T-helper 17 cell (primary cell): ENCODE data around the gene VWC2L. TPM values are rescaled to one million over a fixed set of nuclear protein-coding genes. Genes with fewer than 3 reads are reported as not detected.

Source experiments
- ATAC-seq: fragments of 150-1000 bp; cut with Tn5 transposase; 2 replicates; pipeline ENCODE4 v1.10.0; 2021; ENCODE audit warnings: mild to moderate bottlenecking, moderate library complexity
- DNase-seq, 3 donors: peaks; one replicate each; pipeline versions ENCODE4 v3.0.0 to v3.0.0-alpha.2; 2020 to 2021
- H3K9me3 ChIP-seq: one replicate; pipeline ENCODE4 v1.7.0; 2013; ENCODE audit warnings: low read length, mild to moderate bottlenecking; ENCODE audit not compliant: control insufficient read depth, poor library complexity, severe bottlenecking
- H3K27ac Mint-ChIP-seq: one replicate; pipeline ENCODE4 v1.8.0; 2022; ENCODE audit warnings: mild to moderate bottlenecking, moderate library complexity, mixed read lengths
- H3K27me3 Mint-ChIP-seq: one replicate; pipeline ENCODE4 v1.8.0; 2022; ENCODE audit warnings: mixed read lengths
- H3K36me3 Mint-ChIP-seq: one replicate; pipeline ENCODE4 v1.8.0; 2022; ENCODE audit warnings: low read depth, mixed read lengths
- H3K4me1 Mint-ChIP-seq: one replicate; pipeline ENCODE4 v1.8.0; 2022; ENCODE audit warnings: mild to moderate bottlenecking, mixed read lengths
- H3K4me3 Mint-ChIP-seq: one replicate; pipeline ENCODE4 v1.8.0; 2022; ENCODE audit warnings: mild to moderate bottlenecking, moderate library complexity, mixed read lengths
- total RNA-seq, 4 donors: library from RNA in 2 of 4; stranded (reverse) in 2 of 4; gene quantifications; one replicate each; pipeline ENCODE4 v1.2.3 and lab custom pipeline; 2022 to 2026

Gene VWC2L
- total RNA-seq, 2 donors from 2014 or later, result not detected

DNA sequence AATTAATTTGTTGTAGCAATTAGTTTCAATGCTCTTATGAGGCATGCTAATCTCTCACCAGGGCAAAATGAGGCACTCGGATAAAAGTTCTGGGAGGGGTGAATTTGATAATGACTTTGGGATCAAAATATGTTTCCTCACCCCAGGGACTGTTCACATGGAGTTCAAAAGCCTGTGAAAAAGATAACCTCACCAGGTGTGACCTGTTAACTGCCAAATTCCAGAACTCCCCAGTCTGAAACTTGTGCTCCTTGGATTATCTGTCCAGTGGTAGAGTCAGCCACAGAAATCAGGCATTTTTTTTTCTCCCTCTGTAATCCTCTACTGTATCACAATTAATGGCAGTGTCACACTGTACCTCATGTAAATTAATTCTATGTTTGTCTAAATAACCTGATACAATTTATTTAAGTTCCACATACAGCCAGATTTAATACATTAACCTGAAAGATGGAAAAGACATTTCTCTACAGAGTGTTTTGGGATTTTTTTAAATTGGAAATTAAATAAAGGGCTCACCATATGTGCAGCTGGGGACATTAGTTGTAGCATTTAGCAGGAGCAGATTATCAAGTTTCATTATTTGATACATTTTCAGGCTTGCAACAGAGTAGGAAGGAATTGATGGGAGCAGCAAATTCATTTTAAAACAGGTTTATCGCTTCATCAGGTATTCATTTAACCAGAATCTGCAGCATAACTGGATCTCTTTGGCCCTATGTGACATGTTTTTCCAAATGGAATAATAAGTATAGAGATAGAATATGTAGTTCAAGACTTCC lies 191.2 kb downstream of the VWC2L start:
- no peak for ATAC-seq
- no peaks in the 10 kb centered on the region for H3K4me1 Mint-ChIP-seq
- no peaks in the 10 kb centered on the region for H3K27me3 Mint-ChIP-seq
- no peaks in the 10 kb centered on the region for H3K36me3 Mint-ChIP-seq
- no peak overlapping the region for H3K27ac Mint-ChIP-seq
- H3K9me3 ChIP-seq, result no peaks in the 10 kb centered on the region
- H3K4me3 Mint-ChIP-seq, result no peak overlapping the region
- DNase-seq, result no peak

DNA sequence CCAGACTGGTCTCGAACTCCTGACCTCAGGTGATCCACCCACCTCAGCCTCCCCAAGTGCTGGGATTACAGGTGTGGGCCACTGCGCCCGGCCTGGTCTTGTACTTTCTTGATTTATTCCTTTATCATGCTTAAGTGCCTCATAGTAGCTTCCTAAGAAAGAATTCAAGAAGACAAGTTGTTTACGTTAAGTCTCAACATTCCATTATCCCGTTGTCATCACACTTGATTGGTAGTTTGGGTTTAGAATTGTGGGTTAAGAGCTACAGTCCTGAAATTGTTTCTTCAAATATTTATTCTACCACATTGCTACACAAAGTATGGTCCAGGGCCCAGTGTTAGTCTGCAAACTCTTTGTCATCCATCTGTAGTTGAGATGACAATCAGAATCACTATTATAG lies 194.0 kb downstream of the VWC2L start:
- Mint-ChIP-seq H3K36me3 (no peaks in the 10 kb centered on the region), H3K27ac (no peak overlapping the region), H3K4me1 (no peaks in the 10 kb centered on the region), H3K27me3 (no peaks in the 10 kb centered on the region), H3K4me3 (no peak overlapping the region)
- H3K9me3 ChIP-seq, result no peaks in the 10 kb centered on the region
- DNase-seq (no peak), ATAC-seq (no peak)

DNA sequence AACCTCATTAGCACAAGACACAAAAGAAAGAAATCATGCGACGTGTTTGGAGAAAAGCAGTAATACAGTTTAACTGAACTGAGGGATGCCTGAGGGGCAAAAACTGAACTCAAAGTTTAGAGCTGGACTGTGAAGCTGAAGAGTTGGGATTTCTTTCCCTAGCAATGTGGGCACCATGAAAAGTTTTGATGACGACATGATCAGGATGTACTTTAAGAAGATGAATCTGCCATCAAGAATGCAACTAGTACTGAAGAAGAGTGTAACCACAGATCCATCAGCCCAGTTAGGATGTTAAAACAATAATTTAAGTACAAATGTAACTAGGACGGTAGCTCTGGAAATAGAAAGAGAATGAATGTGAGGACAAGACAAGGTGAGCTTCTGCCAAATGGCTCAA lies 196.2 kb downstream of the VWC2L start:
- no peak overlapping the region for H3K4me3 Mint-ChIP-seq
- H3K9me3 ChIP-seq, result no peaks in the 10 kb centered on the region
- DNase-seq (no peak), ATAC-seq (no peak)
- no peak overlapping the region for H3K27ac Mint-ChIP-seq
- H3K36me3 Mint-ChIP-seq, result no peaks in the 10 kb centered on the region
- H3K27me3 Mint-ChIP-seq, result no peaks in the 10 kb centered on the region
- H3K4me1 Mint-ChIP-seq, result no peaks in the 10 kb centered on the region

- ATAC-seq, result no peak
Observed at GRCh38 chr2:214611015-214611414, 200.2 kb downstream of the VWC2L start.

GRCh38 chr2:214624166-214624760 lies 213.4 kb downstream of the VWC2L start:
- no peaks in the 10 kb centered on the region for H3K36me3 Mint-ChIP-seq

More at GRCh38 chr2:214611015-214611414, 200.2 kb downstream of the VWC2L start:
- H3K27me3 Mint-ChIP-seq, result no peaks in the 10 kb centered on the region
- no peak overlapping the region for H3K4me3 Mint-ChIP-seq
- no peak for DNase-seq
- H3K4me1 Mint-ChIP-seq, result no peaks in the 10 kb centered on the region
- H3K9me3 ChIP-seq, result no peaks in the 10 kb centered on the region
- no peak overlapping the region for H3K27ac Mint-ChIP-seq
- H3K36me3 Mint-ChIP-seq, result no peaks in the 10 kb centered on the region

GRCh38 chr2:214628091-214628490 lies 217.2 kb downstream of the VWC2L start:
- ATAC-seq (no peak), DNase-seq (no peak)
- no peak overlapping the region for H3K27ac Mint-ChIP-seq
- no peak overlapping the region for H3K4me3 Mint-ChIP-seq
- H3K4me1 Mint-ChIP-seq, result no peaks in the 10 kb centered on the region
- H3K36me3 Mint-ChIP-seq, result no peaks in the 10 kb centered on the region
- no peaks in the 10 kb centered on the region for H3K27me3 Mint-ChIP-seq
- H3K9me3 ChIP-seq, result no peaks in the 10 kb centered on the region

More at GRCh38 chr2:214624166-214624760, 213.4 kb downstream of the VWC2L start:
- H3K9me3 ChIP-seq, result no peaks in the 10 kb centered on the region
- Mint-ChIP-seq H3K27me3 (peaks cover 2% of the 10 kb centered on the region), H3K27ac (no peak overlapping the region), H3K4me1 (no peaks in the 10 kb centered on the region), H3K4me3 (no peak overlapping the region)
- ATAC-seq, result no peak
- DNase-seq, result no peak
